Common myeloid progenitor, CD34-positive (primary cell): ENCODE measurements around the gene CARD14.
A peak's percentile ranks its signal among the peaks of the same experiment; 100 is the strongest.

ENCODE experiments used
- CTCF ChIA-PET: fragments of 350-600 bp; sonication (Branson Sonifier 250); formaldehyde crosslinking; loops from one replicate; lab custom pipeline; 2021; ENCODE audit warnings: antibody characterized with exemption; lab: Charles Lee
- POLR2A ChIA-PET: fragments of 350-600 bp; sonication (Branson Sonifier 250); formaldehyde crosslinking; loops from one replicate; lab custom pipeline; 2021; ENCODE audit warnings: antibody characterized with exemption; lab: Charles Lee
- DNase-seq, 3 donors: peaks; one replicate each; pipeline versions ENCODE4 v3.0.0 to v3.0.0-alpha.2; 2013
- H3K27ac ChIP-seq, 2 experiments: 1 replicate in 1 of 2; 2 replicates in 1 of 2; pipeline ENCODE4 v1.7.0; 2013; ENCODE audit warnings: inconsistent platforms in 2 of 2, low read length in 2 of 2, mild to moderate bottlenecking in 2 of 2, low read depth in 1 of 2, moderate library complexity in 1 of 2; ENCODE audit not compliant: severe bottlenecking in 2 of 2, insufficient read depth in 1 of 2, poor library complexity in 1 of 2
- H3K27me3 ChIP-seq, 5 experiments: replicated peaks in 2 of 5; 1 replicate in 3 of 5; 2 replicates in 2 of 5; pipeline versions ENCODE4 v1.6.1 to v1.7.0; 2013; ENCODE audit warnings: low read length in 4 of 5, mild to moderate bottlenecking in 2 of 5, moderate library complexity in 2 of 5, inconsistent platforms in 1 of 5; ENCODE audit not compliant: insufficient read depth in 5 of 5, control insufficient read depth in 4 of 5
- H3K36me3 ChIP-seq, 4 experiments: 1 replicate in 2 of 4; 2 replicates in 2 of 4; pipeline versions ENCODE4 v1.6.1 to v1.7.0; 2013; ENCODE audit warnings: low read length in 3 of 4, control low read depth in 1 of 4, mild to moderate bottlenecking in 1 of 4; ENCODE audit not compliant: control insufficient read depth in 4 of 4, insufficient read depth in 4 of 4
- H3K4me1 ChIP-seq, 4 experiments: 1 replicate in 3 of 4; 2 replicates in 1 of 4; pipeline versions ENCODE4 v1.6.1 to v1.7.1; 2013; ENCODE audit warnings: low read length in 3 of 4, mild to moderate bottlenecking in 3 of 4, control low read depth in 1 of 4, inconsistent platforms in 1 of 4, moderate library complexity in 1 of 4; ENCODE audit not compliant: control insufficient read depth in 4 of 4, insufficient read depth in 4 of 4; ENCODE audit errors: control extremely low read depth in 1 of 4
- H3K4me3 ChIP-seq, 7 experiments: 1 replicate in 4 of 7; 2 replicates in 3 of 7; pipeline versions ENCODE4 v1.5.1 to v1.7.0; 2013; ENCODE audit warnings: mild to moderate bottlenecking in 7 of 7, low read length in 6 of 7, moderate library complexity in 6 of 7, inconsistent platforms in 2 of 7, low read depth in 2 of 7, control low read depth in 1 of 7; ENCODE audit not compliant: insufficient read depth in 4 of 7, control insufficient read depth in 1 of 7; ENCODE audit errors: extremely low read depth in 1 of 7
- H3K9me3 ChIP-seq, 5 experiments: 1 replicate in 4 of 5; 2 replicates in 1 of 5; pipeline versions ENCODE4 v1.6.1 to v1.7.1; 2013; ENCODE audit warnings: low read length in 4 of 5, mild to moderate bottlenecking in 2 of 5, inconsistent platforms in 1 of 5, low read depth in 1 of 5, moderate library complexity in 1 of 5; ENCODE audit not compliant: control insufficient read depth in 4 of 5, insufficient read depth in 2 of 5; ENCODE audit errors: control extremely low read depth in 1 of 5
- WGBS: methylation state at CpG from one replicate; pipeline ENCODE4 v1.1.5; 2013; ENCODE audit not compliant: insufficient coverage; 5-methylcytosine and 5-hydroxymethylcytosine counted together

The CARD14 gene

DNA sequence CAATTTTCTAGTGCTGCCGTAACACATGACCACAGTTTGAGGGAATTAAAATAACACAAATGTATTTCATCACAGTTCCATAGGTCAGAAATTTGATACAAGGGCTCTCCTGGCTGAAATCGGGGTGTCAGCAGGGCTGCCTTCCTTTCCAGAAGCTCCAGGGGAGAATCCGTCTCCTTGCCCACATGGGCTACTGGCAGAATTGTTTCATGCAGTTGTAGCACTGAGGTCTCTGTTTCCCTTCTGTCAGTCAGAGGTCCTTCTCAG, 43.4 kb upstream of the CARD14 start:
- Histone ChIP-seq H3K9me3 (no peaks in the 10 kb centered on the region), H3K27ac (no peak overlapping the region), H3K36me3 (no peaks in the 10 kb centered on the region), H3K27me3 (peaks cover 0 to 11% (median 3%) of the 10 kb centered on the region in 5 experiments), H3K4me1 (no peaks in the 10 kb centered on the region), H3K4me3 (no peak overlapping the region)
- ChIA-PET POLR2A (no interaction called here), CTCF (no interaction called here)
- 88% methylated on average over 2 of the region's 3 CpGs for WGBS
- no peak for DNase-seq

DNA sequence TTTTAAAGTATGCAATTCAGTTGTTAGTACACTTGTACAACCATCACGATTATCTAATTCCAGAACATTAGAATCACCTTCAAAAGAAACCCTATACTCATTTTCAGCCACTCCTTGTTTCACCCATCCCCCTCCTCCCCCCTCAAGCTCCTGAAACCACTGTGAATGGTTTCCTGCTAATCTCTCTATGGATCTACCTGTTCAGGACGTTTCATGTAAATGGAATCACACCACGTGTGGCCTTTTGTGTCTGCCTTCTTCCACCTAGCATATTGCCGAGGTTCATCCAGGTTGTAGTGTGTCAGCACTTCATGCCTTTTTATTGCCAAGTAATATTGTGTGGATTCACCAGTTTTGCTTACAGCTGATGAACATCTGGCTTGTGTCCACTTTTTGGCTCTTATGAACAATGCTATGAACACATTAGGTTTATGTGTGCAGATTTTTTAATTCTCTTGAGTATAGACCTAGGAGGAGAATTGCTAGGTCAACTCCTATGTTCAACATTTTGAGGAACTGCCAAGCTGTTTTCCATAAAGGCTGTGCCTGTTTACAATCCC, 40.7 kb upstream of the CARD14 start:
- no peaks in the 10 kb centered on the region for H3K9me3 ChIP-seq
- CTCF ChIA-PET, result no interaction called here
- peaks cover 0 to 11% (median 3%) of the 10 kb centered on the region in 5 experiments for H3K27me3 ChIP-seq
- no peak overlapping the region for H3K4me3 ChIP-seq
- POLR2A ChIA-PET, result no interaction called here
- H3K4me1 ChIP-seq, result no peaks in the 10 kb centered on the region
- H3K36me3 ChIP-seq, result peaks cover 3 to 14% (median 9%) of the 10 kb centered on the region in 4 experiments
- DNase-seq, result no peak
- 59% methylated on average over 4 of the region's 4 CpGs for WGBS
- H3K27ac ChIP-seq, result no peak overlapping the region

DNA sequence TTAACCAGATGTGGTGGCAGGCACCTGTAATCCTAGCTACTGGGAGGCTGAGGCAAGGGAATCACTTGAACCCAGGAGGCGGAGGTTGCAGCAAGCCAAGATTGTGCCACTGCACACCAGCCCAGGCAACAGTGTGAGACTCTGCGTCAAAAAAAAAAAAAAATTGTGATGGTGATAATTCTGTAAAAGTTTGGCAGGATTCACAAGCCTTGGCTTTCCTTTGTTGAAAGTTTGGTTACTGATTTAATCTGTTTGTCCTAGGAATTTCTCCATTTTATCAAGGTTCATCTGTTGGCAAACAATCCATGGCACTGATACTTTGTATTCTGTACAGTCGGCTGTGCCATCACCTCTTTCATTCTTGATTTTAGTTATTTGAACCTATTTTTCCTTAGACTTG, 38.8 kb upstream of the CARD14 start:
- H3K27ac ChIP-seq, result no peak overlapping the region
- H3K36me3 ChIP-seq, result peaks cover 5 to 30% (median 21%) of the 10 kb centered on the region in 4 experiments
- no peak for DNase-seq
- ChIA-PET POLR2A (no interaction called here), CTCF (no interaction called here)
- no peaks in the 10 kb centered on the region for H3K4me1 ChIP-seq
- no peaks in the 10 kb centered on the region for H3K9me3 ChIP-seq
- no peak overlapping the region for H3K4me3 ChIP-seq
- H3K27me3 ChIP-seq, result peaks cover 0 to 8% (median 3%) of the 10 kb centered on the region in 5 experiments
- 90% methylated on average over 3 of the region's 3 CpGs for WGBS

DNA sequence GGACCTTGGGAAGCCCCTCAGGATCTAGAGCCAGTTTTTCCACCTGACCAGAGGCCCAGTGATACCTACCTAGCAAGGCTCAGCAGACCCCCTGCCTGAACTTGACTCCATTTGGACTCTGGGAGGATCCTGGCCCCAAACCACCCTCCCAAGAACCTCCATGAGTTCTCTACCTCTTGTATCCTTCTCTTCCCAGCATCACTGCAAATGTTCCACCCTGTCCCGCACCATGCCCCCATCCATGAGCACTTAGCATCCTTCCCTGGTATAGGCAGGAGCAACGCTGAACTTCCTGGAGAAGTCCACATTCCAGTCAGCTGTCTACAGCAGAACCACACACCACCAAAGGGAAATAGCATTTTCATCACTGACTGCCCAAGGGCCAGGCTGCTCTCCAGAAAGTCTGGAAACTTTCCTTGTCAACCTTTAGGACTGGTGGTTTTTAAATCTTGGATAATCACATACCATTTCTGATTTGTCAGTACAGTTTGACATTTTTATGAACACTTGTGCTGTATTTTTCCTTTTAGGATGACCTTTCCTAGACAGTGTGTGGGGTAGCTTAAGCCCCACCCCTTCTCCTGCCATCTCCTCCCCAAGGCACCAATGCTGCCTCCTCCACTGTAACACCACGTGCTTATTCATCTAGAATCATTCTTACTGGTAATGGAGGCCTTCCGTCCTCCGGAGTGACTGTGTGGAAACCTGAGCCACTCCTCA, 36.8 kb upstream of the CARD14 start:
- Histone ChIP-seq H3K27me3 (peaks cover 0 to 4% (median 0%) of the 10 kb centered on the region in 5 experiments), H3K9me3 (no peaks in the 10 kb centered on the region), H3K36me3 (peaks cover 15 to 50% (median 39%) of the 10 kb centered on the region in 4 experiments), H3K27ac (peak overlapping the region in 1 of 2 experiments; percentile 14), H3K4me1 (no peaks in the 10 kb centered on the region), H3K4me3 (no peak overlapping the region)
- POLR2A ChIA-PET, result no interaction called here
- 93% methylated on average over 5 of the region's 5 CpGs for WGBS
- no peak for DNase-seq
- CTCF ChIA-PET, result interaction anchor here (0.8 kb wide), 1 partner anchor 32 kb away, joined by 4 read pairs; the partner anchor contains the start of gene GAA

DNA sequence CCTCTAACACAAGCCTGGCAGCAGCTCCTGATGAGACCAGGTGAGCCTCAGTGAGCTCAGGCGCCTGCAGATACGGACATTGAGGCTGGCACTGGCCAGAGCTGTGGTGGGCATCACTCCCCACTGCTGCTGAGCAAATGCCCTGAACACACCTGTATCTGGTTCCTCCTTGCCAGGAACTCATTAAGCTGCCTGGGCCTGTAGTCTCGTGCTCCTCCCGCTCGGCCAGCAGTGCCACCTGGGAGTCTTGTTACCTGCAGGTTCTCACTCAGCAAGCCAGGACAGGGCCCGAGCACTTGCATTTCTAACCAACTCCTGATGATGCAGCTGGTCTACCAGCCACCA, 36.2 kb upstream of the CARD14 start:
- DNase-seq, result no peak
- H3K36me3 ChIP-seq, result peaks cover 19 to 55% (median 43%) of the 10 kb centered on the region in 4 experiments
- ChIA-PET POLR2A (no interaction called here), CTCF (interaction anchor here (0.6 to 0.8 kb wide), 2 partner anchors 32 to 64 kb away, joined by 3 to 4 read pairs; partner anchors contain the start of gene GAA)
- 96% methylated on average over 5 of the region's 6 CpGs for WGBS
- no peaks in the 10 kb centered on the region for H3K4me1 ChIP-seq
- H3K4me3 ChIP-seq, result no peak overlapping the region
- no peak overlapping the region for H3K27ac ChIP-seq
- no peaks in the 10 kb centered on the region for H3K9me3 ChIP-seq
- peaks cover 0 to 4% (median 0%) of the 10 kb centered on the region in 5 experiments for H3K27me3 ChIP-seq

DNA sequence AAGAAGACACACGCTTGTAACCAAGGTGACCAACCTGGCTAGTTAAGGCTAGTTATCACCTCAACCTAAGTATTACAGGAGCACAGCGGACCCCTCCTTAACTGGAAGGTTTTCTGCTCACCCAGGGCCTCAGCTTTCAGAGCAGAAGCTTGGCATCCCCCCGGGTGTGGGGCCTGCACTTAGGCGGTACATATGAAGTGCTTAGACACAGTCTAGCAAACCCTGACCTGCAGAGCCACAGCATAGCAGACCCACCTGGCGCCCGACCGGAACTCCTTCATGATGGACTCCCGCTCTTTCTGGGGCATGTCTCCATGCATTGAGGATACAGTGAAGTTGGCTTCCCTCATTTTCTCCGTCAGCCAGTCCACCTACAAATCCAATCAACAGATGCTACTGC, 32.7 kb upstream of the CARD14 start:
- POLR2A ChIA-PET, result no interaction called here
- CTCF ChIA-PET, result no interaction called here
- 98% methylated on average over 9 of the region's 9 CpGs for WGBS

GRCh38 chr17:80138856-80139426, 30.9 kb upstream of the CARD14 start:
- DNase-seq, result no peak
- Histone ChIP-seq H3K36me3 (peaks cover 33 to 92% (median 69%) of the 10 kb centered on the region in 4 experiments), H3K27ac (no peak overlapping the region), H3K27me3 (no peaks in the 10 kb centered on the region), H3K9me3 (no peaks in the 10 kb centered on the region), H3K4me1 (no peaks in the 10 kb centered on the region), H3K4me3 (no peak overlapping the region)
- ChIA-PET POLR2A (no interaction called here), CTCF (no interaction called here)
- WGBS, result 97% methylated on average over 12 of the region's 18 CpGs

More for the DNA sequence above, 32.7 kb upstream of the CARD14 start:
- Histone ChIP-seq H3K36me3 (peaks cover 34 to 88% (median 64%) of the 10 kb centered on the region in 4 experiments), H3K4me1 (no peaks in the 10 kb centered on the region), H3K4me3 (no peak overlapping the region), H3K9me3 (no peaks in the 10 kb centered on the region), H3K27me3 (no peaks in the 10 kb centered on the region), H3K27ac (no peak overlapping the region)
- no peak for DNase-seq
